K562 (cell line): Measurements from ENCODE around the gene CHCHD1. TPM values are rescaled to one million over a fixed set of nuclear protein-coding genes. Genes with fewer than 3 reads are reported as not detected.
A peak's percentile ranks its signal among the peaks of the same experiment; 100 is the strongest.
"Not testable (repeated sequence)": the region's sequence is repeated elsewhere in the genome, so short reads cannot be mapped to it uniquely, and the experiment has no call there.

Experiments used
- ATAC-seq: fragments of 200-7000 bp; cut with Tn5 transposase; 3 replicates; pipeline ENCODE4 v1.9.1; 2020; ENCODE audit warnings: moderate library complexity
- BruUV-seq: library from RNA; stranded (reverse); fragments of 400-500 nt; replicated peaks from 2 replicates; lab custom pipeline; 2021; lab: Mats Ljungman, UMichigan
- CTCF ChIA-PET: fragments of 300-600 bp; formaldehyde crosslinking; extraction: SDS; loops from one replicate; lab custom pipeline; 2021; ENCODE audit warnings: low intra/inter-chr PET ratio; lab: Yijun Ruan, JAX
- POLR2A ChIA-PET: fragments of 300-600, 350-650 bp; sonication (Branson Sonifier 250); formaldehyde crosslinking; extraction: SDS; loops from one replicate; lab custom pipeline; 2021; ENCODE audit warnings: antibody characterized with exemption, inconsistent platforms; lab: Yijun Ruan, JAX
- DNase-seq, 4 experiments: peaks; one replicate each; pipeline versions ENCODE4 v3.0.0 to v3.0.0-alpha.2; 2011 to 2018; ENCODE audit warnings: low spot score in 3 of 4, mixed read lengths in 3 of 4; ENCODE audit errors: extremely low read depth in 1 of 4
- FAIRE-seq: peaks from 2 replicates; lab custom pipeline; 2011; peaks lifted over from hg19 to GRCh38; lab: Jason Lieb, UNC
- H2AFZ ChIP-seq: 2 replicates; pipeline ENCODE4 v1.6.0; 2011; ENCODE audit warnings: low read depth, low read length, control low read depth, inconsistent platforms
- H3K27ac ChIP-seq: fragments of 200-600 bp; 3 replicates; pipeline ENCODE4 v1.8.0; 2011; ENCODE audit warnings: low read depth, mild to moderate bottlenecking, control low read depth, inconsistent platforms, low read length, moderate library complexity, mixed read lengths; ENCODE audit errors: extremely low read depth
- H3K27me3 ChIP-seq, 2 experiments: fragments of 300-600 bp in 1 of 2; 2 replicates in 1 of 2; 3 replicates in 1 of 2; pipeline versions ENCODE4 v1.6.0 to v1.8.0; 2011; ENCODE audit warnings: inconsistent platforms in 2 of 2, low read length in 2 of 2, mild to moderate bottlenecking in 1 of 2, mixed read lengths in 1 of 2, moderate library complexity in 1 of 2; ENCODE audit not compliant: control insufficient read depth in 2 of 2, insufficient read depth in 2 of 2
- H3K36me3 ChIP-seq: fragments of 300-600 bp; 3 replicates; pipeline ENCODE4 v1.8.0; 2011; ENCODE audit warnings: mild to moderate bottlenecking, low read length, inconsistent platforms; ENCODE audit not compliant: control insufficient read depth, insufficient read depth
- H3K4me1 ChIP-seq, 2 experiments: fragments of 200-600 bp in 1 of 2; replicated peaks in 1 of 2; 2 replicates in 1 of 2; 3 replicates in 1 of 2; pipeline versions ENCODE4 v1.5.1 to v1.8.0; 2011; ENCODE audit warnings: inconsistent platforms in 2 of 2, low read length in 2 of 2, mild to moderate bottlenecking in 1 of 2, mixed read lengths in 1 of 2, moderate library complexity in 1 of 2; ENCODE audit not compliant: control insufficient read depth in 2 of 2, insufficient read depth in 2 of 2
- H3K4me2 ChIP-seq: 2 replicates; pipeline ENCODE4 v1.6.1; 2011; ENCODE audit warnings: low read length, control low read depth, inconsistent platforms, mixed read lengths; ENCODE audit not compliant: insufficient read depth
- H3K4me3 ChIP-seq: fragments of 200-600 bp; sonication (generic), shearing (Covaris generic); 2 replicates; pipeline ENCODE4 v1.5.1; 2016; ENCODE audit warnings: control low read depth, inconsistent platforms
- H3K79me2 ChIP-seq: fragments of 200-600 bp; 3 replicates; pipeline ENCODE4 v1.8.0; 2011; ENCODE audit warnings: low read length, inconsistent platforms; ENCODE audit not compliant: control insufficient read depth, insufficient read depth
- H3K9ac ChIP-seq, 2 experiments: 2 replicates each; pipeline versions ENCODE4 v1.6.0 to v1.6.1; 2011; ENCODE audit warnings: low read depth in 2 of 2, low read length in 2 of 2, control low read depth in 1 of 2, inconsistent platforms in 1 of 2, mild to moderate bottlenecking in 1 of 2, mixed read lengths in 1 of 2; ENCODE audit not compliant: insufficient read depth in 1 of 2
- H3K9me1 ChIP-seq: one replicate; pipeline ENCODE4 v1.6.0; 2011; ENCODE audit warnings: inconsistent platforms, mild to moderate bottlenecking, low read length, moderate library complexity; ENCODE audit not compliant: control insufficient read depth, insufficient read depth
- H3K9me3 ChIP-seq: replicated peaks from 2 replicates; pipeline ENCODE4 v1.5.1; 2011; ENCODE audit warnings: low read depth, low read length, inconsistent platforms; ENCODE audit not compliant: control insufficient read depth, insufficient read depth
- H4K20me1 ChIP-seq: replicated peaks from 2 replicates; pipeline ENCODE4 v1.6.1; 2011; ENCODE audit warnings: low read length, inconsistent platforms, mixed read lengths; ENCODE audit not compliant: control insufficient read depth, insufficient read depth
- CEBPG ChIP-seq, 3 experiments: fragments of 200-800 bp in 1 of 3; sonication (Bioruptor generic) in 1 of 3; sonication (generic) in 1 of 3; formaldehyde crosslinking in 1 of 3; IDR thresholded peaks in 2 of 3; conservative IDR thresholded peaks in 1 of 3; 2 replicates each; pipeline versions ENCODE4 v1.6.1 to v1.8.0; 2016 to 2022; ENCODE audit warnings: missing compliant biosample characterization in 2 of 3, missing genetic modification characterization in 2 of 3, mild to moderate bottlenecking in 1 of 3, missing genetic modification reagents in 1 of 3
- CLOCK ChIP-seq: fragments of 250-450 bp; sonication (Bioruptor Pico); IDR thresholded peaks from 2 replicates; pipeline ENCODE4 v1.4.0; 2020; ENCODE audit warnings: mild to moderate bottlenecking, moderate library complexity, borderline replicate concordance
- CTCF ChIP-seq, 3 experiments: IDR thresholded peaks in 2 of 3; conservative IDR thresholded peaks in 1 of 3; 2 replicates each; pipeline ENCODE4 v1.5.1; 2011 to 2012; ENCODE audit warnings: low read length in 3 of 3, mild to moderate bottlenecking in 3 of 3, control low read depth in 2 of 3, improper control_type of control experiment in 1 of 3, inconsistent platforms in 1 of 3, low read depth in 1 of 3, mixed read lengths in 1 of 3, moderate library complexity in 1 of 3; ENCODE audit not compliant: insufficient read depth in 2 of 3
- HDAC8 ChIP-seq: fragments of 450-650 bp; IDR thresholded peaks from 2 replicates; pipeline ENCODE4 v1.6.1; 2016; ENCODE audit warnings: mild to moderate bottlenecking, missing genetic modification characterization, moderate library complexity, missing compliant biosample characterization
- MAX ChIP-seq: sonication (generic); formaldehyde crosslinking; IDR thresholded peaks from 2 replicates; pipeline ENCODE4 v1.9.0; 2022; ENCODE audit warnings: mild to moderate bottlenecking, missing genetic modification reagents
- SNIP1 ChIP-seq: fragments of 450-650 bp; IDR thresholded peaks from 2 replicates; pipeline ENCODE4 v1.7.1; 2017; ENCODE audit warnings: low read depth, mild to moderate bottlenecking
- SRF ChIP-seq, 2 experiments: fragments of 250-450, 450-650 bp in 1 of 2; sonication (Bioruptor Pico) in 1 of 2; sonication (generic) in 1 of 2; formaldehyde crosslinking; IDR thresholded peaks; 2 replicates each; pipeline versions ENCODE4 v1.5.0 to v1.5.1; 2020 to 2022; ENCODE audit warnings: mild to moderate bottlenecking in 1 of 2, missing genetic modification reagents in 1 of 2
- THRAP3 ChIP-seq: fragments of 450-650 bp; IDR thresholded peaks from 2 replicates; pipeline ENCODE4 v1.6.1; 2016; ENCODE audit warnings: mild to moderate bottlenecking, inconsistent platforms, borderline replicate concordance
- ZFP36 ChIP-seq: fragments of 150-350 bp; IDR thresholded peaks from 2 replicates; pipeline ENCODE4 v1.6.1; 2018; ENCODE audit warnings: low read length, low read depth; ENCODE audit not compliant: partially characterized antibody
- ZNF76 ChIP-seq: fragments of 250-450 bp; sonication (Bioruptor Pico); IDR thresholded peaks from 2 replicates; pipeline ENCODE4 v1.4.0; 2020; ENCODE audit warnings: mild to moderate bottlenecking, moderate library complexity, borderline replicate concordance
- ZNF77 ChIP-seq: fragments of 250-450 bp; sonication (Bioruptor Pico); IDR thresholded peaks from 2 replicates; pipeline ENCODE4 v1.5.0; 2020
- WGBS: fragments of 100-300 bp; shearing (Covaris generic); methylation state at CpG from one replicate; pipeline ENCODE4 v1.1.6; 2016; ENCODE audit warnings: low coverage, mixed read lengths; ENCODE audit not compliant: insufficient coverage; ENCODE audit errors: missing lambda C conversion rate; 5-methylcytosine and 5-hydroxymethylcytosine counted together
- in situ Hi-C: fragments of 300-500 bp; cut with MboI; formaldehyde crosslinking; loops from 4 replicates; pipeline ENCODE4 v1.15.0; 2018; ENCODE audit warnings: inconsistent platforms, mixed read lengths
- intact Hi-C: fragments of 100-400 bp; cut with micrococcal nuclease; formaldehyde crosslinking; loops from 2 replicates; pipeline ENCODE4 v1.14.2; 2022
- polyA plus RNA-seq, 8 experiments: library from polyadenylated mRNA; depleted of rRNA in 4 of 8; stranded (reverse) in 5 of 8; unstranded in 3 of 8; fragments of >200 nt; fragmentation: Nextera tagmentation in 2 of 8; fragmentation: Illumina TruSeq in 1 of 8; extraction: Ambion mirVana in 2 of 8; extraction: Trizol in 1 of 8; gene quantifications; 2 replicates each; pipeline versions ENCODE4 v1.2.1 to v1.2.3, GENCODE V29; 2011 to 2014; ENCODE audit warnings: inconsistent platforms in 1 of 8, missing spikeins in 1 of 8
- total RNA-seq, 7 experiments: library from RNA; depleted of rRNA in 6 of 7; stranded (reverse); fragments of >200 nt in 6 of 7; fragmentation: Illumina TruSeq in 2 of 7; extraction: Trizol in 2 of 7; gene quantifications; 2 replicates each; pipeline versions ENCODE4 v1.2.1 to v1.2.3, GENCODE V29; 2011 to 2021; ENCODE audit warnings: low replicate concordance in 1 of 7

The CHCHD1 gene
- total and polyA plus RNA-seq, 9 of the 15 experiments (the other 6 are each of a cell fraction or from before 2014, with no cell fraction given) = 52.9 to 126 (median 83.4) TPM

- 0 out of 6 replicates have a peak, but pooled peaks of 2 of the 3 experiments have one; percentile 14 to 38 for TF ChIP-seq CTCF (IDR thresholded peaks at IDR 0.05 in 2 of 3, conservative IDR thresholded peaks at IDR 0.05 in 1 of 3; ENCODE audit: insufficient read depth in 2 of 3, low read depth in 1 of 3, low read length in 3 of 3)
- peak; percentile 33; the same call in 1 of the 2 replicates for TF ChIP-seq CEBPG (CRISPR knock-in tag; IDR thresholded peaks at IDR 0.05)
- TF ChIP-seq CEBPG (tag; conservative IDR thresholded peaks at IDR 0.05 in 1 of 2, IDR thresholded peaks at IDR 0.05 in 1 of 2) = no peak
- no peak for TF ChIP-seq CLOCK (CRISPR knock-in tag)
- no peak for TF ChIP-seq ZFP36
- TF ChIP-seq MAX (CRISPR knock-in tag) = 0 out of 2 replicates have a peak, but pooled peaks have one; percentile 8
- no peak for TF ChIP-seq ZNF77 (CRISPR knock-in tag)
- no peak for TF ChIP-seq SNIP1
- TF ChIP-seq HDAC8 (tag) = no peak
- no peak for TF ChIP-seq THRAP3
- no peak for TF ChIP-seq SRF (CRISPR knock-in tag; IDR thresholded peaks at IDR 0.05)
- no peak for TF ChIP-seq ZNF76 (CRISPR knock-in tag)
- TF ChIP-seq, all 486 proteins: peak for 5
Observed at GRCh38 chr10:73786512-73786885, 4.7 kb downstream of the CHCHD1 start (continued).

- Histone ChIP-seq H3K79me2 (peaks cover 42% of the 10 kb centered on the region), H3K36me3 (peaks cover 42% of the 10 kb centered on the region; the same call in 2 of the 3 replicates), H3K4me1 (peaks cover 9 to 22% of the 10 kb centered on the region in 2 experiments; a peak in 4 of 5 replicates), H3K9ac (0 out of 4 replicates have a peak overlapping the region, but pooled peaks of 1 of the 2 experiments have one; percentile 39)
- H3K4me3 ChIP-seq, BruUV-seq, FAIRE-seq, in situ Hi-C loops, ATAC-seq, H3K27me3 ChIP-seq, H3K9me1 ChIP-seq, H3K27ac ChIP-seq, H2AFZ ChIP-seq, H3K9me3 ChIP-seq, H4K20me1 ChIP-seq, DNase-seq, H3K4me2 ChIP-seq, CTCF ChIA-PET: not testable (repeated sequence)
- intact Hi-C loops = loop anchor here (2.0 to 10.0 kb wide), 2 partner anchors 24 to 318 kb away; partner anchors contain the start of gene NDST2
- POLR2A ChIA-PET = interaction anchor here (0.6 to 6.7 kb wide), 7 partner anchors 9 to 88 kb away, joined by 3 to 61 read pairs (median 3); a partner anchor contains a TSS
- WGBS = 80% methylated on average over 21 of the region's 21 CpGs
Observed at GRCh38 chr10:73787031-73787800, 5.4 kb downstream of the CHCHD1 start.
